Cardiac muscle cell (in vitro differentiated cells and primary cell): Measurements from ENCODE around the gene ATP8B1. TPM values are rescaled to one million over a fixed set of nuclear protein-coding genes. Genes with fewer than 3 reads are reported as not detected.

ENCODE experiments used
- DNase-seq, 2 donors: peaks; one replicate each; pipeline versions ENCODE4 v3.0.0 to v3.0.0-alpha.2; 2010 to 2017; ENCODE audit warnings: low read depth in 1 of 2, low spot score in 1 of 2
- H3K27ac ChIP-seq: fragments of 200-600 bp; sonication (generic); 2 replicates; pipeline ENCODE4 v1.5.1; 2016
- H3K27me3 ChIP-seq: fragments of 200-600 bp; sonication (generic); 2 replicates; pipeline ENCODE4 v1.6.0; 2016; ENCODE audit warnings: control low read depth
- H3K36me3 ChIP-seq: fragments of 200-600 bp; sonication (generic); 2 replicates; pipeline ENCODE4 v1.5.1; 2016; ENCODE audit warnings: control low read depth
- H3K4me1 ChIP-seq: fragments of 200-600 bp; sonication (generic); 2 replicates; pipeline ENCODE4 v1.8.1; 2017; ENCODE audit warnings: low read depth, mild to moderate bottlenecking, mixed run types
- H3K4me3 ChIP-seq: fragments of 200-600 bp; sonication (generic); 2 replicates; pipeline ENCODE4 v1.5.1; 2016; ENCODE audit warnings: mild to moderate bottlenecking
- H3K9me3 ChIP-seq: fragments of 200-600 bp; sonication (generic); 2 replicates; pipeline ENCODE4 v1.5.1; 2017; ENCODE audit warnings: low read depth, mild to moderate bottlenecking, control low read depth
- polyA plus RNA-seq: library from polyadenylated mRNA; unstranded; fragments of >200 nt; fragmentation: Nextera tagmentation; extraction: Ambion mirVana; gene quantifications from 2 replicates; pipeline ENCODE4 v1.2.1, GENCODE V29; 2016
- total RNA-seq: library from RNA; depleted of rRNA; stranded (reverse); fragments of >200 nt; gene quantifications from 2 replicates; pipeline ENCODE4 v1.2.3, GENCODE V29; 2016
- TF ChIP-seq, protein P1 (sequence below): IDR thresholded peaks from 2 replicates; pipeline ENCODE4 v1.5.1; 2012; ENCODE audit warnings: low read depth, mild to moderate bottlenecking, low read length

Gene ATP8B1
- total and polyA plus RNA-seq, 2 experiments from 2014 or later, result 0.17 to 0.21 TPM

DNA sequence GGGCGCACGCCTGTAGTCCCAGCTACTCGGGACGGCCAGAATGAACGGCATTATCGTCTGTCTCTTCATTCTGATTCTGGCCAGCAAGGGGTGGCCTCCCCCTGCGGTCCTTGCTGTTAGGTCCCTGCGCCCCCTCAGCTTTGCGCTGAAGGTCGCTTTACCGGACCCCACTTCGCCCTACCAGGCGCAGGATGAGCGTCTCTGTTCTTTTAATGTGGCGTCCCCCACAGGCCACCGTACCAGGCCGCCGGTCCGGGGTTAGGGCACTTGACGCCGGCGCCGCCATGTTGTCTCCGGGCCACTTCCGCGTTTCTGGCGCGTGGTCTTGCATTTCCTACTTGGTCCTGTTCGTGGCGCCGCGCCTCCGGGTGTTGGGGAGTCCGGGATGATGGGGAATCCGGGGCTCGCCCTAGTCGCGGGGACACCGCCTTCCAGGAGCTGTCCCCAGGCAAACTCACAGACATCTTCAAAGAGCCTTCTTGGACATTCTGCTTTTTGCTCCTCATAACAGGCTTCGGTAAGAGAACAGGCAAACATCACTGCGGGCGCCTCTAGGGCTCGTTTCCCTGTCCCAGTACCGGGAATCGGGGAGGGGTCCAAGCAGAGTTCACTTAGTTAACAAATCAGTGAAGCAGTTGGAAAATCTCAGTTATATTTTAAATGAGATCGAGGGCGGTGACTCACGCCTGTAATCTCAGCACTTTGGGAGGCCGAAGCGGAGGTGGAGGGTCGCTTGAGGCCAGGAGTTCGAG lies 172.9 kb downstream of the ATP8B1 start:
- no peaks in the 10 kb centered on the region for H3K9me3 ChIP-seq
- H3K27ac ChIP-seq, result no peak overlapping the region
- TF ChIP-seq, protein P1, sequence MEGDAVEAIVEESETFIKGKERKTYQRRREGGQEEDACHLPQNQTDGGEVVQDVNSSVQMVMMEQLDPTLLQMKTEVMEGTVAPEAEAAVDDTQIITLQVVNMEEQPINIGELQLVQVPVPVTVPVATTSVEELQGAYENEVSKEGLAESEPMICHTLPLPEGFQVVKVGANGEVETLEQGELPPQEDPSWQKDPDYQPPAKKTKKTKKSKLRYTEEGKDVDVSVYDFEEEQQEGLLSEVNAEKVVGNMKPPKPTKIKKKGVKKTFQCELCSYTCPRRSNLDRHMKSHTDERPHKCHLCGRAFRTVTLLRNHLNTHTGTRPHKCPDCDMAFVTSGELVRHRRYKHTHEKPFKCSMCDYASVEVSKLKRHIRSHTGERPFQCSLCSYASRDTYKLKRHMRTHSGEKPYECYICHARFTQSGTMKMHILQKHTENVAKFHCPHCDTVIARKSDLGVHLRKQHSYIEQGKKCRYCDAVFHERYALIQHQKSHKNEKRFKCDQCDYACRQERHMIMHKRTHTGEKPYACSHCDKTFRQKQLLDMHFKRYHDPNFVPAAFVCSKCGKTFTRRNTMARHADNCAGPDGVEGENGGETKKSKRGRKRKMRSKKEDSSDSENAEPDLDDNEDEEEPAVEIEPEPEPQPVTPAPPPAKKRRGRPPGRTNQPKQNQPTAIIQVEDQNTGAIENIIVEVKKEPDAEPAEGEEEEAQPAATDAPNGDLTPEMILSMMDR, result peak; percentile 79
- H3K36me3 ChIP-seq, result no peaks in the 10 kb centered on the region
- H3K4me1 ChIP-seq, result no peaks in the 10 kb centered on the region
- H3K27me3 ChIP-seq, result no peaks in the 10 kb centered on the region
- H3K4me3 ChIP-seq, result peak overlapping the region; percentile 38
- peak; percentile 95 to 98 for DNase-seq

DNA sequence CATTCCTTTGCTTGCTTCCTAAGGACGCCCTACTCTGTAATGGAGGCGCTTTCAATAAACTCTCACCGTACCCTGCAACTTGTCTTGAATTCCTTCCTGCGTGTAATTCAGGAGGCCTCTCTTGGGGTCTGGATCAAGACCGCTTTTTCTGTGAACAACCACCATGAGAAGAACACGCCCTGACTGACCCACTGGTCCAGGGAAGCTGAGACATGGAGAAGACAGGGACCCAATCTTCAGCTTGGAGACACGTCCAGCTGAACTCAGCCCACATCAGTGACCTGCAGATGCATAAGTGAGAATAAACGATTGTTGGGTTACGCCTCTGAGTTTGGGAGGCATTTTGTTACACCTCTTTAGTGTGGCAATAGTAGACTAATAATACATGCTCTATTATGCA lies 173.7 kb downstream of the ATP8B1 start:
- H3K27me3 ChIP-seq, result no peaks in the 10 kb centered on the region
- TF ChIP-seq, protein P1, result no peak
- no peaks in the 10 kb centered on the region for H3K4me1 ChIP-seq
- no peaks in the 10 kb centered on the region for H3K9me3 ChIP-seq
- no peak overlapping the region for H3K27ac ChIP-seq
- H3K4me3 ChIP-seq, result no peak overlapping the region
- DNase-seq, result no peak
- H3K36me3 ChIP-seq, result no peaks in the 10 kb centered on the region

DNA sequence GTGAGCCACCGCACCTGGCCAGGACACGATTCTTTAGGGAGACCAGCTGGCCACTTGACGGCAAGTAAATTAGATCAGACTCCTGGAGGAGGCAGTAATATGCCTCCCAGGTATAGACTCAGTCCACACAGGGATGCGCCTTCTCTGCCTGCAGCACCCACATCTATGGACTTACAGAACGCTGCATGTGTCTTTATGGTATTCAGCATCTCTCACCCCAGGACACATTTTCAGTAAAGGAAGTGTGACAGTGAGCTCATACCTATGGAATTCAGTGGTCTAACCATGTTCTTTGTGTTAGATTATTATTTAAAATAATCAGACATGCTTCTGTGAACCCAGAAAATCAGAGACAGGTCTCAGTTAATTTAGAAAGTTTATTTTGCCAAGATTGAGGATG lies 175.6 kb downstream of the ATP8B1 start:
- Histone ChIP-seq H3K36me3 (no peaks in the 10 kb centered on the region), H3K27me3 (no peaks in the 10 kb centered on the region), H3K4me3 (no peak overlapping the region), H3K27ac (no peak overlapping the region), H3K4me1 (no peaks in the 10 kb centered on the region), H3K9me3 (no peaks in the 10 kb centered on the region)
- DNase-seq, result peak in 1 of 2 donors; percentile 26
- TF ChIP-seq, protein P1, result no peak

DNA sequence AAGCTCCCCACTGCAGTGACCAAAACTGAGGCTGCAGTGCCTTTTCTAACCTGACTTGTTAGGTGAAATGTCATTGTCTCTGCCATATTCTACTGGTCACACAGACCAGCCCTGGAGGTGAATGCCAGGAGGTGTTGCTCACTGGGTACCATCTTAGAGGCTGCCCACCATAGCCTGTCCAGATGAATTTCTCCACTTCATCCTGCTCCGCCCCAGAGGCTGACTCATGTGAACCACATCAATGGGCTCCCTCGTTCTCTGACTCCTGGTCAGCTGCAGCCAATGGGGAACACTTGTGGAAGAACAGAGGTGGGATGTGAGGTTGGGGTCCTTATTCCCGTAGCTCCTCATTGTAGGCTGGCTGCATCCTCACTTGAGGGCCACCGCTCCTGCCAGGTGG lies 178.1 kb downstream of the ATP8B1 start:
- Histone ChIP-seq H3K4me3 (no peak overlapping the region), H3K36me3 (peaks cover 4% of the 10 kb centered on the region), H3K4me1 (peaks cover 9% of the 10 kb centered on the region), H3K27ac (no peak overlapping the region), H3K27me3 (no peaks in the 10 kb centered on the region), H3K9me3 (no peaks in the 10 kb centered on the region)
- DNase-seq, result no peak
- TF ChIP-seq, protein P1, result no peak

DNA sequence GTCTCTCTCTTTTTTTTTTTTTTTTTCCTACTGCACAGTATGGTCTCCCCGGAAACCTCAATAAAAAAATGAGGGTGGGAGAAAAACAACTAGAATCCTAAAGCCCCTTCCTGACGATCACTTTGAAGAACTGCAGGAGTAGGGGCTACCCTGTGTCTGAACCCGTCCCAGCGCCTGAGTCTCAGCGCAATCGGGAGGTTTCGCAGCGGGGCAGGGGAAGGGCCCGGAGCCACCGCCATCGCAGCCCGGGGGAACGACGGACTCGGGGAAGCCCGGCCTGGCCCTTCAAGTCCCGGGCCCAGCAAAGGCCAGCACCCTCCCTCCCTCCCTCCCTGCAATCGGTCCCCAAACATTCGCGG lies 181.9 kb downstream of the ATP8B1 start:
- Histone ChIP-seq H3K9me3 (no peaks in the 10 kb centered on the region), H3K4me1 (peaks cover 12% of the 10 kb centered on the region), H3K36me3 (peaks cover 8% of the 10 kb centered on the region), H3K27me3 (no peaks in the 10 kb centered on the region), H3K27ac (peak overlapping the region; percentile 94), H3K4me3 (peak overlapping the region; percentile 76)
- DNase-seq, result peak; percentile 16 to 36
- TF ChIP-seq, protein P1, result no peak
